Suprapubic skin (tissue), 4 donors: Measurements from ENCODE around the gene ERGIC1. TPM values are rescaled to one million over a fixed set of nuclear protein-coding genes. Genes with fewer than 3 reads are reported as not detected.

ENCODE experiments used
- DNase-seq, 2 donors: peaks; one replicate each; pipeline ENCODE4 v3.0.0-alpha.2; 2019; ENCODE audit warnings: low spot score in 2 of 2
- H3K27ac ChIP-seq: fragments of 200-600 bp; sonication (generic); one replicate; pipeline ENCODE4 v1.5.1; 2019
- H3K27me3 ChIP-seq: fragments of 200-600 bp; sonication (generic); one replicate; pipeline ENCODE4 v1.5.1; 2019
- H3K36me3 ChIP-seq: fragments of 200-600 bp; sonication (generic); one replicate; pipeline ENCODE4 v1.5.1; 2019
- H3K4me1 ChIP-seq: fragments of 200-600 bp; sonication (generic); one replicate; pipeline ENCODE4 v1.5.1; 2019
- H3K4me3 ChIP-seq: fragments of 200-600 bp; sonication (generic); one replicate; pipeline ENCODE4 v1.5.1; 2019; ENCODE audit warnings: mild to moderate bottlenecking
- H3K9me3 ChIP-seq: fragments of 200-600 bp; sonication (generic); one replicate; pipeline ENCODE4 v1.5.1; 2019
- EP300 ChIP-seq: sonication (generic); formaldehyde crosslinking; IDR thresholded peaks from one replicate; pipeline ENCODE4 v1.6.1; 2017; ENCODE audit warnings: antibody characterized with exemption
- POLR2A ChIP-seq, 2 donors: fragments of 450-650 bp; IDR thresholded peaks; one replicate each; pipeline ENCODE4 v1.6.1; 2017; ENCODE audit warnings: antibody characterized with exemption in 2 of 2, mild to moderate bottlenecking in 2 of 2, moderate library complexity in 2 of 2
- POLR2AphosphoS5 ChIP-seq, 3 donors: sonication (generic); formaldehyde crosslinking; IDR thresholded peaks; one replicate each; pipeline ENCODE4 v1.6.1; 2017; ENCODE audit warnings: antibody characterized with exemption in 3 of 3
- WGBS: methylation state at CpG from one replicate; pipeline ENCODE4 v1.1.5; 2018; 5-methylcytosine and 5-hydroxymethylcytosine counted together
- total RNA-seq, 4 donors: library from RNA; depleted of rRNA; stranded (reverse); fragments of >200 nt; gene quantifications; one replicate each; pipeline ENCODE4 v1.1.0, GENCODE V29; 2016
- TF ChIP-seq, protein P1 (sequence below), 2 donors: fragments of 200-600 bp in 1 of 2; fragments of 450-650 bp in 1 of 2; sonication (generic) in 1 of 2; IDR thresholded peaks; one replicate each; pipeline ENCODE4 v1.5.1; 2016 to 2019; ENCODE audit warnings: antibody characterized with exemption in 2 of 2, mild to moderate bottlenecking in 1 of 2, moderate library complexity in 1 of 2

Gene ERGIC1
- total RNA-seq, 4 donors from 2014 or later, result 81.2 to 106 (median 91.8) TPM

DNA sequence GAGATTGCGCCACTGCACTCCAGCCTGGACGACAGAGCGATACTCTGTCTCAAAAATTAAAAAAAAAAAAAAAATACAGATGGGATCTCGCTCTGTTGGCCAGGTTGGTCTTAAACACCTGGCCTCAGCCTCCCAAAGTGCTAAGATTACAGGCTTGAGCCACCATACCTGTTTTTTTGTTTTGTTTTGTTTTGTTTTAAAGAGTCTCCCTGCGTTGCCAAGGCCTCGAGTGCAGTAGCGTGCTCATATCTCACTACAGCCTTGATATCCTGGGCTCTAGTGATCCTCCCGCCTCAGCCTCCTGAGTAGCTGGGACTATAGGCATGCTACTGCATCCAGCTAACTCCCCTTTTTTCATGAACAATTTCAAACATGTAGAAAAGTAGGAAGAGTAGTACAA, 156.7 kb downstream of the ERGIC1 start:
- Histone ChIP-seq H3K36me3 (peaks cover 40% of the 10 kb centered on the region), H3K9me3 (no peaks in the 10 kb centered on the region), H3K4me3 (no peak overlapping the region), H3K4me1 (peaks cover 9% of the 10 kb centered on the region), H3K27ac (no peak overlapping the region), H3K27me3 (no peaks in the 10 kb centered on the region)
- TF ChIP-seq POLR2A (IDR thresholded peaks at IDR 0.05) (no peak), EP300 (no peak), POLR2AphosphoS5 (IDR thresholded peaks at IDR 0.05) (no peak)
- TF ChIP-seq, protein P1, sequence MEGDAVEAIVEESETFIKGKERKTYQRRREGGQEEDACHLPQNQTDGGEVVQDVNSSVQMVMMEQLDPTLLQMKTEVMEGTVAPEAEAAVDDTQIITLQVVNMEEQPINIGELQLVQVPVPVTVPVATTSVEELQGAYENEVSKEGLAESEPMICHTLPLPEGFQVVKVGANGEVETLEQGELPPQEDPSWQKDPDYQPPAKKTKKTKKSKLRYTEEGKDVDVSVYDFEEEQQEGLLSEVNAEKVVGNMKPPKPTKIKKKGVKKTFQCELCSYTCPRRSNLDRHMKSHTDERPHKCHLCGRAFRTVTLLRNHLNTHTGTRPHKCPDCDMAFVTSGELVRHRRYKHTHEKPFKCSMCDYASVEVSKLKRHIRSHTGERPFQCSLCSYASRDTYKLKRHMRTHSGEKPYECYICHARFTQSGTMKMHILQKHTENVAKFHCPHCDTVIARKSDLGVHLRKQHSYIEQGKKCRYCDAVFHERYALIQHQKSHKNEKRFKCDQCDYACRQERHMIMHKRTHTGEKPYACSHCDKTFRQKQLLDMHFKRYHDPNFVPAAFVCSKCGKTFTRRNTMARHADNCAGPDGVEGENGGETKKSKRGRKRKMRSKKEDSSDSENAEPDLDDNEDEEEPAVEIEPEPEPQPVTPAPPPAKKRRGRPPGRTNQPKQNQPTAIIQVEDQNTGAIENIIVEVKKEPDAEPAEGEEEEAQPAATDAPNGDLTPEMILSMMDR (IDR thresholded peaks at IDR 0.05), result no peak
- 93% methylated on average over 8 of the region's 8 CpGs for WGBS
- DNase-seq, result no peak

DNA sequence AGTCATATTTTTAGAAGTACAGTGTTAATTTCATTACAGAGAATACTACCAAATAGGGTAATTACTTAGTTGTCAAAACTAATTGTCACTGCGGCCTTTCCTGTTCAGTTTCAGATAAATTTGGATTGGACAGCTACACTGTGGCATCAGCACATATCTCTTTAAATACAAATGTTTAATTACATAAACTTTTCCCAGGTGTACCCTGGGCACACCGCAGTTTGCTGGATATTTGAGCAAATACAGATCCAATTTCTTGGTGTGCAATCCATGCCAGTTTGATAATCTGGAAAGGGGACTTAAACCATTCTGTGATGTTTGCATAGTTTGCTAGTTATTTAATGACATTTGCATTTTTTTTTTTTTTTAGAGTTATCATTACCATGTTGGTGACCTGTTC, 160.4 kb downstream of the ERGIC1 start:
- Histone ChIP-seq H3K4me1 (peaks cover 8% of the 10 kb centered on the region), H3K36me3 (peaks cover 42% of the 10 kb centered on the region), H3K27me3 (no peaks in the 10 kb centered on the region), H3K4me3 (no peak overlapping the region), H3K27ac (no peak overlapping the region), H3K9me3 (no peaks in the 10 kb centered on the region)
- 95% methylated on average over 2 of the region's 2 CpGs for WGBS
- DNase-seq, result no peak
- TF ChIP-seq EP300, result no peak
- TF ChIP-seq POLR2A (IDR thresholded peaks at IDR 0.05), result no peak
- TF ChIP-seq, protein P1 (IDR thresholded peaks at IDR 0.05), result no peak
- no peak for TF ChIP-seq POLR2AphosphoS5 (IDR thresholded peaks at IDR 0.05)

DNA sequence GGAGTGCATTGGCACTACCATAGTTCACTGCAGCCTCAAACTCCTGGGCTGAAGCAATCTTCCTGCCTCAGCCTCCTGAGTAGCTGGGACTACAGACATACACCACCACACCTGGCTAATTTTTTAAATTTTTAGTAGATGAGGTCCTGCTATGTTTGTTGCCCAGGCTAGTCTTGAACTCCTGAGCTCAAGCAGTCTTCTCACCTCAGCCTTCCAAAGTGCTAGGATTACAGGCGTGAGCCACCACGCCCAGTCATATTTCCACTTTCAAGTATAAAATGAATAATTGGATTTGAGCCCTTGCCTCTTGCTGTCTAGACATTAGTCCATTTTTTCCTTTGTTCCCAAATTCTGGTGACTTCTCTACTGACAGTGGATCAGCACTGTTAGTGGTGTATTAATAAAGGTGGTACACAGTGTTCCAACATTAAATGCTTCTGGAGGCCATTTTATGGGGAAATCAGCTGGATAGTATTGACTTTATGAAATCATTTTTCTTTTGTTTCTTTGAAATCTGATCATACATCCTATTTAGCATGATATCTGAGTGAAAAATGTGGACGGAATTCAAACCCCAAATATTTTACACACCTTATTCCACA, 165.4 kb downstream of the ERGIC1 start:
- H3K9me3 ChIP-seq, result no peaks in the 10 kb centered on the region
- no peaks in the 10 kb centered on the region for H3K27me3 ChIP-seq
- H3K36me3 ChIP-seq, result peaks cover 33% of the 10 kb centered on the region
- H3K27ac ChIP-seq, result peak overlapping the region; percentile 61
- peaks cover 33% of the 10 kb centered on the region for H3K4me1 ChIP-seq
- H3K4me3 ChIP-seq, result no peak overlapping the region
- TF ChIP-seq, protein P1 (IDR thresholded peaks at IDR 0.05), result no peak
- TF ChIP-seq POLR2AphosphoS5 (IDR thresholded peaks at IDR 0.05) (no peak), POLR2A (IDR thresholded peaks at IDR 0.05) (no peak), EP300 (no peak)
- no peak for DNase-seq
- 56% methylated on average over 3 of the region's 3 CpGs for WGBS

DNA sequence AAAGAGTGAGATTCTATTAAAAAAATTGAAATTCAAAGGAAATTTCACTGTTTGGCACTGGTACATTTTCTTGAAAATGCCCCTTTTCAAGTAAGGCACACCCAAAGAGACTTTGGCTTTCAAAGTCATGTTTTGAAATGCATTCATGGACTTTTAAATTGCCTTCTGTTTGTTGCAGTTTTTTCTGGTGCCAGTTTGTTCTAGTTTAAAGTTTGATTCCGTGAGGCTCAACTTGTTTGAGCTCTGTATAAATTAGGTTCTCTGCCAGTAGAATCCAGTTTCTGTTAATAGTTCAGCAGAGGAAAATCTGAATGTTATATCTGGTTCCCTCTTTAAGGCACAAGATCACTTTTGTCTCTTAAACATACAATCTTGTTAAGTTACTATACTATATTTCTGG, 165.9 kb downstream of the ERGIC1 start:
- TF ChIP-seq, protein P1 (IDR thresholded peaks at IDR 0.05), result no peak
- TF ChIP-seq POLR2A (IDR thresholded peaks at IDR 0.05) (no peak), EP300 (no peak), POLR2AphosphoS5 (IDR thresholded peaks at IDR 0.05) (no peak)
- DNase-seq, result no peak
- Histone ChIP-seq H3K36me3 (peaks cover 29% of the 10 kb centered on the region), H3K27ac (peak overlapping the region; percentile 61), H3K27me3 (no peaks in the 10 kb centered on the region), H3K4me3 (no peak overlapping the region), H3K4me1 (peaks cover 33% of the 10 kb centered on the region), H3K9me3 (no peaks in the 10 kb centered on the region)
- WGBS, result 23% methylated on average over 1 of the region's 1 CpG

DNA sequence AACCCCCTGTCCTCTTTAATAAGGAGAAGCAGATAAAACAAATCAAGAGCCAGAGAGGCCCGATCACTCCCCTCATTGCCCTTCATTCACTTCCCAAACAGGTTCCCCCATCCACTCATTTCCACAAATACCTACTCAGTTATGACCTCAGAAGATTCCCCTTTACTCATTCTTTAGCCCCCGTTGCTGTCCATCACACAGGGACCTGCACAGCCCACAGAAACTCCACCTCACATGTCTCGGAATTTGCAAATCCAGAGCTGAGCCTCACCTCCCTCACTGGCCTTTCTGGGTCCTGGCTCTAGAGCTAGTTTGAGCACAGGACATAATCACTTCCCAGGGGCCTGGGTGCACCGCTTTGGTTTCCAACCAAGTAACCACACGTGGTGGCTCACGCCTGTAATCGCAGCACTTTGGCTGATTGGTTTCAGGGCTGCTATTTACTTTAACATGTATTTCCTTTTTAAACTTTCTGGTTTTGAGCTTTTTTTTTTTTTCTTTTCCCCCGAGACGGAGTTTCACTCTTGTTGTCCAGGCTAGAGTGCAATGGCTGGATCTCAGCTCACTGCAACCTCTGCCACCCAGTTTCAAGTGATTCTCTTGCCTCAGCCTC, 167.3 kb downstream of the ERGIC1 start:
- 85% methylated on average over 9 of the region's 9 CpGs for WGBS
- H3K27me3 ChIP-seq, result no peaks in the 10 kb centered on the region
- no peaks in the 10 kb centered on the region for H3K9me3 ChIP-seq
- peaks cover 33% of the 10 kb centered on the region for H3K4me1 ChIP-seq
- H3K4me3 ChIP-seq, result no peak overlapping the region
- no peak for DNase-seq
- peaks cover 15% of the 10 kb centered on the region for H3K36me3 ChIP-seq
- no peak overlapping the region for H3K27ac ChIP-seq
- TF ChIP-seq, protein P1 (IDR thresholded peaks at IDR 0.05), result no peak
- TF ChIP-seq POLR2AphosphoS5 (IDR thresholded peaks at IDR 0.05) (no peak), POLR2A (IDR thresholded peaks at IDR 0.05) (no peak), EP300 (no peak)
